ENCODE data around the gene PTPRZ1.

The PTPRZ1 gene

DNA sequence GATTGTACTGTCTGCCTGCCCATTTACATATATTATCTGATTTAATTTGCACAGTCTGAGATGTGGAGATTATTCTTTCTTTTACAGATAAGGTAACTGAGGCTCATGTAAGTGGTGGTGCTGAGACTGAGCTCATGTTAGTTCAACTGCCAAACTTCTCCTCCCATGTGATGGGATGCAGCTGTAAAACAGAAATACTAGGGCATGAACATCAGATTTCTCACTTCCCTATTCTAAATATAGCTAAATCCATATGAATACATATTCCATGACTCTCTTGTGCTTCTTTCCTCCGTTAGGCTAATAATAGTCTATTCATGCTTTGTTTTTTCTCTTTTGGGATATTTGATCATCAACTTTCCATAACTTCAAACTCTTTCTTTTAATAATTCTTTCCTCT lies 84.7 kb downstream of the PTPRZ1 start:
- no peak overlapping the region for H3K4me3 ChIP-seq (replicated peaks; ENCODE audit: low read depth, low read length)
- no peak for TF ChIP-seq CTCF (IDR thresholded peaks at IDR 0.05; ENCODE audit: insufficient read depth, low read length, poor library complexity, severe bottlenecking)
- no peaks in the 10 kb centered on the region for H3K36me3 ChIP-seq (ENCODE audit: control insufficient read depth, insufficient read depth, low read length)
- no peaks in the 10 kb centered on the region for H3K27me3 ChIP-seq (replicated peaks; ENCODE audit: control insufficient read depth, insufficient read depth, low read length)
- no peak for DNase-seq (ENCODE audit: extremely low read depth, insufficient read length)

GRCh38 chr7:121960678-121961077 lies 87.7 kb downstream of the PTPRZ1 start:
- TF ChIP-seq CTCF (IDR thresholded peaks at IDR 0.05; ENCODE audit: insufficient read depth, low read length, poor library complexity, severe bottlenecking) = no peak
- no peak for DNase-seq (ENCODE audit: extremely low read depth, insufficient read length)
- no peak overlapping the region for H3K4me3 ChIP-seq (replicated peaks; ENCODE audit: low read depth, low read length)
- no peaks in the 10 kb centered on the region for H3K27me3 ChIP-seq (replicated peaks; ENCODE audit: control insufficient read depth, insufficient read depth, low read length)
- no peaks in the 10 kb centered on the region for H3K36me3 ChIP-seq (ENCODE audit: control insufficient read depth, insufficient read depth, low read length)

DNA sequence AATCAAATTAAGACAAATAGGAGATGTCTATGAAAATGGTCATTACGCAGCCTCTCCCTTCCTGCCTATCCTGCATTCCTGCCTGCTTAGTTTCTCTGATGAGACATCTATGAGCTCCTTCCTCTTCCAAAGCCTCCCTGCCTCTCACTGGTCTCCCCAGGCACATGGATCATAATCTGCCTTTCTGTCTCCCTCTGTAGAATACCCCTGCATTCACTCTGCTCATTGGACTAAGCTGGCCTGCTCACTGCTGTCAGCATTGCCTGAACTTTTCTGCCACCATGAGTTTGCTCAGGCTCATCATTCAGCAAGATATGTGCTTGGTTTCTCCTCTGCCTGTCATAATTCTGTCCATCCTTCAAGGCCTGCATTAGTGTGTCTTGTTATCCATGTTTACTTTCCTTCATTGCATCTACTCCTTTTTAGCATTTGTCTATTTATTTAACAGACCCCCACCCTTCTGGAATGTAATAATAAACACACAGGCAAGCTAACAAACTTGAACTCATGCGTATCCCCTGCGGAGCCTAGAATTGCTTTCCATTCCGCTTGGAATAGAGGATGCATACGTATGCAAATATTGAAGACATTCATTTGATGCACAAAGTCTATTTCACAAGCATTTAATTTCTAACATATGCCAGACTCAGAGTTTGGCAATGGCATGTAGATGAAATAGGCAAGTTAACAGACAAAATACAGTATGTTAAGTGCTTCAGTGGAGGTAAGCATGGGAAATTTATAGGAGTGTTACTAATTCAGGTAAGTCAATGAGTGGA lies 88.3 kb downstream of the PTPRZ1 start:
- DNase-seq (ENCODE audit: extremely low read depth, insufficient read length) = no peak
- Histone ChIP-seq H3K27me3 (replicated peaks; ENCODE audit: control insufficient read depth, insufficient read depth, low read length) (no peaks in the 10 kb centered on the region), H3K4me3 (replicated peaks; ENCODE audit: low read depth, low read length) (no peak overlapping the region), H3K36me3 (ENCODE audit: control insufficient read depth, insufficient read depth, low read length) (no peaks in the 10 kb centered on the region)
- TF ChIP-seq CTCF (IDR thresholded peaks at IDR 0.05; ENCODE audit: insufficient read depth, low read length, poor library complexity, severe bottlenecking) = no peak

DNA sequence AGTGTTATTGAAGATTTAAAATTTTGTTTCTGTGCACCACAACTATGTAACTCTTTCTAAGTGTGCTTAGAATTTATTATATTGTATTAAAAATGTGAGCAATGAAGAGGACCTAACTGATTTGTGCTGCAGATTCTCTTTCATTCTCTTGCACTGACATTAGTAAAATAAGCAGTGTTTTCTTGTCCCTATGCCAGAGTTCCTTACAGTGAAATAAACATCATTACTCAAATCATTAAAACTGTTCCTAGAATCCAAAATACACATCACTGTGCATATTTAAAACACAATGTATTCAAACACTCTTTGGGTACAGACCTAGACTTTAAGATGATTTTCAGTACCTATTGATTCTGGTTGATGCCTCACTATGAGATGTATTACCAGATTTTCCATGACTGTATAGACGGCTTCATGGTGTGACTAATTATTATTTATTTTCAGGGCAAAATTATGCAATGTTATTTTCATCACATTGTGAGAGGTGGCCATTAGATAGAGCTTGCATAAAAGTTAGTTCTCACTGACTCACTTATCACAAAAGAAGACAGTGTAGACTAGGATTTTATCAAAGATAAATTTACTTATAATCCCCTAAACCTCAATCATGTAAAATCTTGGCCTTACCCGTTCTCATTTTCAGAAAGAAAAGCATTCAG lies 93.4 kb downstream of the PTPRZ1 start:
- no peak for TF ChIP-seq CTCF (IDR thresholded peaks at IDR 0.05; ENCODE audit: insufficient read depth, low read length, poor library complexity, severe bottlenecking)
- Histone ChIP-seq H3K4me3 (replicated peaks; ENCODE audit: low read depth, low read length) (no peak overlapping the region), H3K36me3 (ENCODE audit: control insufficient read depth, insufficient read depth, low read length) (no peaks in the 10 kb centered on the region), H3K27me3 (replicated peaks; ENCODE audit: control insufficient read depth, insufficient read depth, low read length) (no peaks in the 10 kb centered on the region)
- no peak for DNase-seq (ENCODE audit: extremely low read depth, insufficient read length)

DNA sequence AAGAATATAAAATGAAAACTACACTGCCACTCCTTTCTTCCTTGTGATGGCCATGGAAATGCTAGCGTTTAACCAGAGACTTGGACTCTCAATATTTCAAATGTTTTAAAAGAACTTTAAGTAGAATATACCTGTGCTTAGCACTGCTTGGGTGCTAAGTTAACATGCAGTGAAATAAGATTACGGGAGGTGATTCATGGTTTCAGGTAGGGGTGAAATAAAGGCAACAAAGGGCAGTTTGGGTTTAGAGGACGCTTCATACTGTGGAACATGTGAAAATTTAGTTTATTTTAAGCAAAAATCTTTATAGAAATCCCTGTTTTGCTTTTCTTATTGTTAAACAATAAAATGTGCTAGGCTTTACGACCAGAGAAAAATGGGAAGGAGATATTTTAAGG lies 94.0 kb downstream of the PTPRZ1 start:
- Histone ChIP-seq H3K4me3 (replicated peaks; ENCODE audit: low read depth, low read length) (no peak overlapping the region), H3K27me3 (replicated peaks; ENCODE audit: control insufficient read depth, insufficient read depth, low read length) (no peaks in the 10 kb centered on the region), H3K36me3 (ENCODE audit: control insufficient read depth, insufficient read depth, low read length) (no peaks in the 10 kb centered on the region)
- no peak for DNase-seq (ENCODE audit: extremely low read depth, insufficient read length)
- no peak for TF ChIP-seq CTCF (IDR thresholded peaks at IDR 0.05; ENCODE audit: insufficient read depth, low read length, poor library complexity, severe bottlenecking)
